GM21526 (cell line): ENCODE data around the gene FGD6.
"Not testable (repeated sequence)": the region's sequence is repeated elsewhere in the genome, so short reads cannot be mapped to it uniquely, and the experiment has no call there.

Source experiments
- ATAC-seq: cut with Tn5 transposase; IDR thresholded peaks from one replicate; pipeline ENCODE4 v1.9.1; 2021; ENCODE audit warnings: moderate library complexity; ENCODE audit not compliant: unreplicated experiment, low FRiP score

Gene FGD6

GRCh38 chr12:95182868-95183415 lies 34.3 kb downstream of the FGD6 start:
- ATAC-seq, result no peak

DNA sequence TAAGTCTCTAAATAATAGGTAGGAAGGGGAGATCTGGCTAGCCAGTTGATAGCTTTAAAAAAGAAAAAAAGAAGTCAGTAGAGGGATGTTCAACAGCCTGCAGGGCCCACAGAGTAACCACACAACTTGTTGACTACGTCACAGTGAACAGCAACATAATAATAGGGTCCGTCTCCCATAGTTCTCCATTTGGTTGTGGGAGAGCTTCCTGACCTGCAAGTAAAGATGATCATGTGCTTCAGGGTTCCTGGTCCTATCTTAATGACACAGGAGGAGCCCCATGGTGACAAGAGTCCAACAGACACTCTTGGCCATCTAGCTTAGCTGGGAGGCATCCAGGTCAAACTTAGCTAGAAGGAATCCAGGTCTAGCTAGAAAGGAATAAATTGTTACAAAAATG lies 36.2 kb downstream of the FGD6 start:
- ATAC-seq, result no peak

- no peak for ATAC-seq
Measured at GRCh38 chr12:95179011-95179410, 38.3 kb downstream of the FGD6 start.

- no peak for ATAC-seq
Measured at GRCh38 chr12:95178136-95178535, 39.1 kb downstream of the FGD6 start.

DNA sequence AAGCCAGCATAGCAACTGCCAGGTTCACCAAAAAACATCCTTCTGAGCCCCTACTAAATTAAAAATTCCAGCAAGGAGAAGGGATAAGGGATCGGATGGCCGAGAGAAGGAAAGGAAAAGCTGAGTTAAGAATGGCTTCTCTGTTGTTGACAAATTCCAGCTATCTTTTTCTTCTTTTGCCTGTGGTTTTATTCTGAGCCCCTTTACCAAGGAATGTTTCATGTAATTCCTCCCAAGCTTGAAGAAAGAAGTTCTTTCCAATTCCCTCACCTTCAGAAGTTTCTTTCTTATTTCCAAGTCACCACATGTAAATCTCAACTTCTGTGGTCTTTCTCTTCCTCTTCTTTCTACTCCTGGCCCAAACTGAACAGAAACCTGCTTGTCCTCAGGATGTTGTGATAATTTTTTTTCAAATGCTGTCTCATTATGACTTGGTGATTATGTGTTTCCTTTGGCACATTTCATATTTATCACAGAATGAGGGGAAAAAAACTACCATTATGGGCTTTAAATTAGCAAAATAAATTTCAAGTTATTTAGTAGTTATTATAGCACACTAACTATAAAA lies 40.0 kb downstream of the FGD6 start:
- no peak for ATAC-seq

- ATAC-seq, result no peak
Measured at GRCh38 chr12:95173392-95174251, 43.6 kb downstream of the FGD6 start.

GRCh38 chr12:95169368-95169767 lies 47.9 kb downstream of the FGD6 start:
- ATAC-seq, result no peak

DNA sequence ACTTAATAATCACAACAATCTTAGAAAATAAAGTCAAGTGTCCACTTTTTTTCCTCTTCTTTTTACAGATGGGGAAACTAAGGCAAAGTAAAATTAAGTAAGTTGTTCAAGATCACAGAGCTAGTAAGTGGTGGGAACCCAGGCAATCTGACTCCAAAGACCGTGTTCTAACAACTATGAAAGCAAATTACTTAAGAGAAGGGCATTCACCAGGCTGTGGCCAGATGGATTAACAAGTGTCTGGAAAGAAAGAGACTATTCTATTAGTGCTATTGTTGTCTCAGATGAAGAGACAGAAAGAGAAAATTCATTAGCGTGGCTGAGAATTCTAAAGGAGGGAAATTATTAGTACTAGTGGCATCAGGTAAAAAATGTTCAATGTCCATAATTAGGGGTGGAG lies 48.5 kb downstream of the FGD6 start:
- ATAC-seq, result no peak

GRCh38 chr12:95164656-95165055 lies 52.6 kb downstream of the FGD6 start:
- no peak for ATAC-seq

- ATAC-seq, result no peak
Measured at GRCh38 chr12:95158919-95159318, 58.3 kb downstream of the FGD6 start.

DNA sequence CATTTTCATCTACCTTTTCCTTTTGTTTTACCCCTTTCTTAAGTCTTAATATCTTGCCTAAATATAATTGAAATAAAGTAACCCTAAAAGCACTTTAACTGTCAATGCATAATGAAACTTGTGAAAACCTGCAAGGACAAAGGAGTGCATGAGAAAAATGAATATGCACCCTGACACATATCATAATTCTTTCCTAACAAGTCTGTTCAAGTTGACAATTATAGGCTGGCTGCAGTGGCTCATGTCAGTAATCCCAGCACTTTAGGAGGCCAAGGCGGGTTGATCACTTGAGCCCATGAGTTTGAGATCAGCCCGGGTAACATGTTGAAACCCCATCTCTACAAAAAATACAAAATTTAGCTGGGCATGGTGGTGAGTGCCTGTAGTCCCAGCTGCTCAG lies 65.4 kb downstream of the FGD6 start:
- ATAC-seq, result no peak

DNA sequence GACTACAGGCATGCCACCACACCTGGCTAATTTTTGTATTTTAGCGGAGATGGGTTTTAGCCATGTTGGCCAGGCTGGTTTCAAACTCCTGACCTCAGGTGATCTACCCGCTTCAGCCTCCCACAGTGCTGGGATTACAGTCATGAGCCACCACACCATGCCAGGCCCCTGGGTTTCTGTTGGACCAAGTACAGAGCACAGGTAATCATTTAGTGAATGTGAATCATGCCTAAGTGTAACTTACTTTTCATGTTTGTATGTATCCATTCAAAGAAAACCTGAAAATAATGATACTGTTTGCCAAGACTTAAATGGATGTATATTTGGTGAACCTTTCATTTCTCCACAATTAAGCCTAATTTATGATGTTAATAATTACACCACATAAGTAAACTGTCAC lies 65.9 kb downstream of the FGD6 start:
- no peak for ATAC-seq

DNA sequence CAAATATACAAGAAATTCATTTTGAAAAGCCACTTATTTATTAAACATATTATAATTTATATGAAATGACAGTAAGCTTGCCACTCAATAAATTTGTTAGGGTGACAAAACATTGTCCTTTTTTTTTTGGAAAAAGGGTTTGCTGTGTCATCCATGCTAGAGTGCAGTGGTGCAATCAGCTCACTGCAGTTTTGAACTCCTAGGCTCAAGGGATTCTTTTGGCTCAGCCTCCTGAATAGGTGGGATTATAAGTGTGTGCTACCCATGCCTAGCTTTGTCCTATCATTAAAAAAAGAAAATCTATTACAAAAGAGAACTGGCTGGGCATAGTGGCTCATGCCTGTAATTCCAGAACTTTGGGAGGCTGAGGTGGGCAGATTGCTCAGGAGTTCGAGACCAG lies 66.8 kb downstream of the FGD6 start:
- ATAC-seq, result no peak

DNA sequence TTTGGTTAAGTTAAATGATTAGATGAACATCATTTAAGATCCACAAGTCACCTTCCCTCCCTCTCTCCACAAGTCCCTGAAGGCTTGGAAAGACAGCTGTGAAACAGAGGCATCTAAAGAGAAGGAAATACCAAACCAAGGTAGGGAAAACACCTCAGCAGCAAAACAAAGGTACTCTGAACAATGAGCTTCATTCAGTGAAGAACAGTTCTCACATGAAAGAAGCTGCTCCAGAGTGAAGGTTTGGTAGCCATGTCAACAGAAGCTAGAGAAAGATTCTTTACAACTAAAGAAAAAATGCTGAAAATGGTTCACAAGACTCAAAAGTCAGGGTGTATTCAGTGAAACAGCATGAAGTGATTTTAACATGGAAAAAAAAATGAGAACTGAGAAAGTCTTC lies 69.4 kb downstream of the FGD6 start:
- ATAC-seq, result no peak

GRCh38 chr12:95146769-95147168 lies 70.5 kb downstream of the FGD6 start:
- ATAC-seq, result no peak

DNA sequence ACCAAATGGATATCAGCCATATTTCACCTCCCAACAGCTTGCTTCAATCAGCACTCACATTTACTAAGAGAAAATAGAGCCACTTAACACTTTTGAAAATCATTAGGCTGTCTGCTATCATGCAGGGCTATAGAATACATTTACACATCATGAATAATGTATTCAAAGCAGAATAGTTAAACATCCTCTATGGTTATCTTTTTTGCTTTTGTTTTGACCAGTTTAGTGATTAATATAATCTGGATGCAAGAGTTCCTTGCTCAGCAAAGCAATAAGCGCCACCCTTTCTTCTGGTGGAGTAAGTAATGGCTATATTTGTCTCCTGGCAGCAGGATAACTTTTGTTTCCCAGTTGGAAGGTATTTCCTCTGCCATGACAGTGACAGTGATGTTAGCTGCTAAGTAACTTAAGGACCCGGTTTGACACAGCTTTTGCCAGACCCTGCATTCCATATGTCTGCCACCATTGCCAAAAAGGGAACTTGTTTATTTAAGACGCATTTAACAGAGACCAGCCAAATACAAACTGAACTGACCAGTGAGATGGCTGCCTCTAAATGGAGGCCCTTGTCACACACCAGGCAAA lies 73.6 kb downstream of the FGD6 start:
- no peak for ATAC-seq

DNA sequence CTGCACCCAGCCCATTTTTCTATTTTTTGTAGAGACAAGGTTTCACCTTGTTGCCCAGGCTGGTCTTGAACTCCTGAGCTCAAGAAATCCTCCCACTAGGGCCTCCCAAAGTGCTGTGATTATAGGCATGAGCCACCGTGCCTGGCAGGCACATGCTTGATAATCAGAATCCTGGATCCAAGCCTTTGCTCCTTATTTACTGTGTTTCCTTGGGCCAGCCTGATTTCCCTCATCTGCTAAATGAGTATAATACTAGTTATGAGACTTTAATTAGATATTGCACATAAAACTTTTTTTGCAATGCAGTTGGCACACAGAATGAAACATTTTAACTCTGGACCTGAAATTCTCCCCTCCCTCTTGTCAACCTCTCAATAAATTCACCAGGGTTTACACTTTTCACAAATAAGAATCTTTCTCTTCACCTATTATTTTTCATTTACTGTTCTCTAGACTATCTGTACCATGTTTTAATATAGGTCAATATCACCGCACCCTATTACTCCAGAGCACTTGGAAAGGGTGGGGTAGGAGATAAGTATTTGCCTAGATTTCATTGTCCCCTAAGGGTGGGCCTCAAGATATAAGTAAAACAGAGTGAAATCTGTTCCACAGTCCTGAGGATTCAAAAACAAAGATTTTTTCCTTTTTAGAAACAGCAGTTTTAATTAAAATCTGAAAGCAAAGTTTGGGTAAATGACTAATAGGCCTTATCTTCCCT lies 74.7 kb downstream of the FGD6 start:
- ATAC-seq, result no peak

- no peak for ATAC-seq
Measured at GRCh38 chr12:95141310-95141709, 76.0 kb downstream of the FGD6 start.

GRCh38 chr12:95138031-95138430 lies 79.2 kb downstream of the FGD6 start:
- ATAC-seq, result not testable (repeated sequence)

DNA sequence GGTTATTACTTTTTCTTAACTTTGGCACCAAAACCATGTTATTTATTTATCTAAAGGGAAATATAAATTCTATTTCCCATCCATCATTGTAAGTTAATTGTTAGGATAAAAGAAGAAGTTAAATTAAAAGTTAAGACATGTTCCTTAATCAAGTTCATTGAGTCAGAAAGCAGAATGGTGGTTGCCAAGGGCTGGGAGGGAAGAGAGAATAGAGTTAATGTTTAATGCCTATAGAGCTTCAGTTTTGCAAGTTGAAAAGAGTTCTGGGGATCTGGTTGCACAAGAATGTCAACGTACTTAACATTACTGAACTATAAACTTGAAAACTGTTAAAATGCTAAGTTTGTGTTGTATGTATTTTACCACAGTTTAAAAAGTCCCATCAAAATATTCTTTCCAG lies 80.7 kb downstream of the FGD6 start:
- ATAC-seq, result no peak

DNA sequence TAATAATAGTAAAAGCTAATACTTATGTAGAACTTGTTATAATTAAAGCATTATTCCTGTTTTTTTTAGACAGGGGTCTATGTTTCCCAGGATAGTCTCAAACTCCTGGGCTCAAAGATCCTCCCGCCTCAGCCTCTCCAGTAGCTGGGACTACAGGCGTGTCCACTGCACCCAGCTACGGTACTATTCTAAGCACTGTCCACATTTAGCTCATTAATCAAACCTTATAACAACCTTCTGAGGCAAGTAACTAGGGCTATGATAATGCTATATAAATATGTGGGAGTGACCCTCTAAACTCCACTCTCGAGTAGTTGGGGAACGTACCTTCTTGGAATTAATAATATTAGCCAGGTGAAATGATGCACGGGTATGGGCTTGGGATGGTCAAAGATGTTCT lies 83.2 kb downstream of the FGD6 start:
- ATAC-seq, result no peak
